Measurements from ENCODE around the gene MPV17L2. TPM values are rescaled to one million over a fixed set of nuclear protein-coding genes. Genes with fewer than 3 reads are reported as not detected.

The MPV17L2 gene
- total RNA-seq, 2 donors from 2014 or later = 20.9 to 21.8 TPM

GRCh38 chr19:18227781-18228271, 34.8 kb downstream of the MPV17L2 start:
- no peak for DNase-seq
- peaks cover 12% of the 10 kb centered on the region for H3K4me1 Mint-ChIP-seq
- no peak overlapping the region for H3K4me3 ChIP-seq (ENCODE audit: low read length)
- H3K27me3 Mint-ChIP-seq (ENCODE audit: insufficient read depth) = peaks cover 39% of the 10 kb centered on the region
- H3K4me1 ChIP-seq (ENCODE audit: control insufficient read depth, insufficient read depth, low read length) = no peaks in the 10 kb centered on the region
- H3K36me3 Mint-ChIP-seq (ENCODE audit: low read depth) = no peaks in the 10 kb centered on the region
- peaks cover 36% of the 10 kb centered on the region for H3K27me3 ChIP-seq (ENCODE audit: control insufficient read depth, insufficient read depth, low read length, poor library complexity, severe bottlenecking)
- no peak overlapping the region for H3K27ac ChIP-seq (ENCODE audit: low read depth, low read length)
- no peak overlapping the region for H3K4me3 Mint-ChIP-seq
- no peak for TF ChIP-seq CTCF (conservative IDR thresholded peaks at IDR 0.05)
- no peaks in the 10 kb centered on the region for H3K9me3 ChIP-seq (ENCODE audit: control insufficient read depth, low read length)
- no peaks in the 10 kb centered on the region for H3K36me3 ChIP-seq (ENCODE audit: control insufficient read depth, insufficient read depth, low read length)
- 83 to 94% methylated on average over 1 to 6 of the region's 6 CpGs for WGBS, 2 experiments (ENCODE audit: insufficient coverage in 1 of 2, insufficient read length in 1 of 2)
- no peak overlapping the region for H3K27ac Mint-ChIP-seq
- no peak overlapping the region for H3K9ac ChIP-seq (ENCODE audit: extremely low read depth, low read length, poor library complexity, severe bottlenecking)
- no peaks in the 10 kb centered on the region for H3K9me3 Mint-ChIP-seq

GRCh38 chr19:18229474-18229873, 36.5 kb downstream of the MPV17L2 start:
- TF ChIP-seq CTCF (conservative IDR thresholded peaks at IDR 0.05) = peak; percentile 74
- Histone ChIP-seq H3K4me3 (ENCODE audit: low read length) (no peak overlapping the region), H3K4me1 (ENCODE audit: control insufficient read depth, insufficient read depth, low read length) (no peaks in the 10 kb centered on the region), H3K9ac (ENCODE audit: extremely low read depth, low read length, poor library complexity, severe bottlenecking) (no peak overlapping the region), H3K27me3 (ENCODE audit: control insufficient read depth, insufficient read depth, low read length, poor library complexity, severe bottlenecking) (peaks cover 46% of the 10 kb centered on the region), H3K36me3 (ENCODE audit: control insufficient read depth, insufficient read depth, low read length) (no peaks in the 10 kb centered on the region), H3K9me3 (ENCODE audit: control insufficient read depth, low read length) (no peaks in the 10 kb centered on the region), H3K27ac (ENCODE audit: low read depth, low read length) (no peak overlapping the region)
- WGBS, 2 experiments (ENCODE audit: insufficient coverage in 1 of 2, insufficient read length in 1 of 2) = 78 to 83% methylated on average over 4 to 5 of the region's 5 CpGs
- DNase-seq = no peak
- no peak overlapping the region for H3K4me3 Mint-ChIP-seq
- no peak overlapping the region for H3K27ac Mint-ChIP-seq
- H3K36me3 Mint-ChIP-seq (ENCODE audit: low read depth) = no peaks in the 10 kb centered on the region
- H3K4me1 Mint-ChIP-seq = peaks cover 12% of the 10 kb centered on the region
- no peaks in the 10 kb centered on the region for H3K9me3 Mint-ChIP-seq
- peaks cover 48% of the 10 kb centered on the region for H3K27me3 Mint-ChIP-seq (ENCODE audit: insufficient read depth)

- peaks cover 47% of the 10 kb centered on the region for H3K27me3 ChIP-seq (ENCODE audit: control insufficient read depth, insufficient read depth, low read length, poor library complexity, severe bottlenecking)
- no peak overlapping the region for H3K9ac ChIP-seq (ENCODE audit: extremely low read depth, low read length, poor library complexity, severe bottlenecking)
- WGBS, 2 experiments (ENCODE audit: insufficient coverage in 1 of 2, insufficient read length in 1 of 2) = 82 to 94% methylated on average over 3 to 4 of the region's 4 CpGs
- H3K9me3 ChIP-seq (ENCODE audit: control insufficient read depth, low read length) = no peaks in the 10 kb centered on the region
- no peak for DNase-seq
- no peak overlapping the region for H3K27ac ChIP-seq (ENCODE audit: low read depth, low read length)
- no peak overlapping the region for H3K4me3 ChIP-seq (ENCODE audit: low read length)
- no peaks in the 10 kb centered on the region for H3K4me1 ChIP-seq (ENCODE audit: control insufficient read depth, insufficient read depth, low read length)
- H3K36me3 ChIP-seq (ENCODE audit: control insufficient read depth, insufficient read depth, low read length) = no peaks in the 10 kb centered on the region
- Mint-ChIP-seq H3K27ac (no peak overlapping the region), H3K9me3 (no peaks in the 10 kb centered on the region), H3K36me3 (ENCODE audit: low read depth) (no peaks in the 10 kb centered on the region), H3K27me3 (ENCODE audit: insufficient read depth) (peaks cover 48% of the 10 kb centered on the region), H3K4me3 (no peak overlapping the region), H3K4me1 (peaks cover 8% of the 10 kb centered on the region)
- no peak for TF ChIP-seq CTCF (conservative IDR thresholded peaks at IDR 0.05)
These were observed 36.9 kb downstream of the MPV17L2 start for GRCh38 chr19:18229915-18230314.

Data from endodermal cell (in vitro differentiated cells).